Stimulated activated naive CD4-positive, alpha-beta T cell (primary cell): ENCODE measurements around the gene RPA1.
"Not testable (repeated sequence)": the region's sequence is repeated elsewhere in the genome, so short reads cannot be mapped to it uniquely, and the experiment has no call there.

Experiments
- DNase-seq, 6 experiments: peaks; one replicate each; lab custom pipeline; 2025; lab: John Stamatoyannopoulos, UW

Gene RPA1

DNA sequence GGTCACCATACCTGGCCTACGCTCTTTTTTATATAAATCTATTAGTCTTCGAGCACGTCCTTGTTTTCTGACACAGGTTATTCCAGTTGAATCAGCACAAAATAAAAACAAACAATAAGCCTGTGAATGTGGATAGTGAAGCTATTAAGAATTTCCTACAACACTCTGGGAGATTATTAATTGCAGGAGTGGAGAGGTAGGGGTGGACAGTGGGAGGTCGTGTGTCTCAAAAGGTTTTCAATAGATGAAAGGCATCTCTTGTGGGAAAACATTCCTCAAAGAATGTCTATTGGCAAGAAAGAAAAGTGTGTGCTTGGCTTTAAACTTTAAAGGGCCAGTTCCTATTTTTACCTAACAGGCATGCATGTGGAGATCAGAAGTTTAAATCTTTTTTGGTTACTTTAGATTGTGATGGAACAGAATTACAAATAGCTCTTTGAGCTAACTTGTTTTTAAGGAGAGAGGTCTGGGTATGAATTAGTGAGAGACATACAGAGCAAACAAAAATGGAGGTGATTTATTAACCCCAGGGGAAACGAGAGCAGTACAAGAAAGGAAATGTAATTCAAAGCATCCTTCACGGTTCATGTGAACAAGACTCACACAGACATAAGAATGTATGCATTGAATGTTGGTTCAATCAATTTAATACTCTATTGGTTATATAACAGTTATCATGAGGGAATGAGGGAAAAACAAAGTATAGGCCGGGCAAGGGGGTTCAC is 9.1 kb upstream of the RPA1 start:
- DNase-seq = no peak

GRCh38 chr17:1829216-1829591 is 601 bp upstream of the RPA1 start:
- no peak for DNase-seq

GRCh38 chr17:1830288-1830687 is 483 bp downstream of the RPA1 start:
- DNase-seq = peak in 5 of 6 experiments; percentile 14 to 60 (median 20)

DNA sequence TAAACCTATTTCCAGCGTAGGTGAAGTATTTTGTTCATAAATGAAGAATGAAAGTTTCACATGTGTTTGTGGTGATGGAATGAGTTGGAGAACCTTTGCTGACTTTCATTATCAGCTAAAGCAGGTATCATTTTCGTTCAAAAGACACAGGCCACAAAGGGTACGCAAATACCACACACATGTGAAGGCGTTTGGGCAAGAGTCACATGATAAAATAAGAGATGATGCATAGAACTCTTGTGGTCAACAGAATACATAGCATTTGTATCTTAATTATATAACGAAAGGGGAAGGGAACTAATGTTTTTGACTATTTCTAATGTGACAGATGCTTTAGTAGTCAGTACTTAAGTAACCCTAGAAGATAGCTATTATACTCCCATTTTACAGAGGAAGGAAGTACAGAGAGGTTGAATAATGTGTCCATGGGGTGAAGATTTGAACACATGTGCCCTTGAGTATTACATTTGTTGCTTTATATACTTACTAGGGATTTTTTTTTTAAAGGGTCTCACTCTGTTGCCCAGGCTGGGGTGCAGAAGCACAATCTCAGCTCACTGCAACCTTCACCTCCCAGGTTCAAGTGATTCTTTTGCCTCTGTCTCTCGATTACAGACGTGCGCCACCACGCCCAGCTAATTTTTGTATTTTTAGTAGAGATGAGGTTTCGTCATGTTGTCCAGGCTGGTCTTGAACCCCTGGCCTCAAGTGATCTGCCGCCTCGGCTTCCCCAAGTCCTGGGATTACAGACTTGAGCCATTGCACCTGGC is 4.8 kb downstream of the RPA1 start:
- DNase-seq = no peak

- no peak for DNase-seq
Measured at GRCh38 chr17:1839516-1839915, 9.7 kb downstream of the RPA1 start.

DNA sequence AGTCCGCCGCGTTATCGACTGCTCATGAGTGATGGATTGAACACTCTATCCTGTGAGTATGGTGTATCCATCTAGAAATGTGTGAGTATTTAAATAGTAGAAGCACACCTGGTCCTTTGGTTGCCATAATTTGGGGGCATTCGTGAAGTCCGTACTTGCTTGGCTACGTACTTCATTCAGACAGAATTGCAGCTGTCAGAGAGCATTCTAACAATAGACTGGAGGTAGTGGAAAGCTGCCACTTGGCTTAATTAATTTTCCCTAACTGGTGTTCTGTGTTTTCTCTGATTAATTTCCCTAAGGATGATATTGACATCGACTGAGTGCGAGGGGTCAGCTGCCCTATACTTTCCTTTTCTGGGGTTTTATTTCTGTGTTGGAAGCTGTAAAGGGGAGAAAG is 14.1 kb downstream of the RPA1 start:
- DNase-seq = no peak

DNA sequence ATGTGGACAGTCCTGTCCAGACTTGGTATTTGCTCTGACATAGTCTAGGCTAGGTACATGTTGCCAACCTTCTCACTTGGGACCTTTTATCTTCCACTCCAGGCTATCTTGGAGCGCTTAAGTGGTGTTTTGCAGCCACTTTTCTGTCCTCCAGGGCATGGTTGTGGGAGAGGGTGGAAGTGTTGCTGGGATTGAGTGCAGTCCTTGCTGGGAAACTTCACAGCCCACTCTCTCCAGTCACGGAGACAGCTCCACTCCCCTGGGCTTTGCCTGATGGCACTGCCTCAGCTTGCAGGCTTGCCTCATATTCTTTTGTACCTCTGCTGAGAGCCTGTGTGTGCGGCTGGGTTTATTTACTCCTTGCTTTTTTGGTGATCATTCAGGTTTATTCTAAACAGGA is 17.4 kb downstream of the RPA1 start:
- DNase-seq = no peak

GRCh38 chr17:1852327-1852726 is 22.5 kb downstream of the RPA1 start:
- DNase-seq = no peak

DNA sequence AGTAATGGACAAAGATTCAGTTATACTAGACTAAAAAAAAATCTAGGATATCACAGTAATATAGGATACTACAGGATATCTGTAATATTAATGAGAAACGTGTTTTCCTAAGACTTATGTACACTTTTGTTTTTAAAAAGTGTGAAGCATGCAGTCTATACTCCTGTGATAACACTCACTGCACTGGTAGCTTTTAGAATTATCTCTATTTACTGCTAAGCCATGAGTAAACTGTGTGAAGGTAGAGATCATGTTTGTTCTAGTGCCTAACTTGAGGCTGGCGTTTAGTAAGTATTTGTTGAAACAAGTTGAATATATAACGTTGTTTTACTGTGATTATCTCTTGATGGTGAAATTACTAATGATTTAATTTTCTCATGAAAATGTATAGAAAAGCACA is 23.9 kb downstream of the RPA1 start:
- DNase-seq = no peak

DNA sequence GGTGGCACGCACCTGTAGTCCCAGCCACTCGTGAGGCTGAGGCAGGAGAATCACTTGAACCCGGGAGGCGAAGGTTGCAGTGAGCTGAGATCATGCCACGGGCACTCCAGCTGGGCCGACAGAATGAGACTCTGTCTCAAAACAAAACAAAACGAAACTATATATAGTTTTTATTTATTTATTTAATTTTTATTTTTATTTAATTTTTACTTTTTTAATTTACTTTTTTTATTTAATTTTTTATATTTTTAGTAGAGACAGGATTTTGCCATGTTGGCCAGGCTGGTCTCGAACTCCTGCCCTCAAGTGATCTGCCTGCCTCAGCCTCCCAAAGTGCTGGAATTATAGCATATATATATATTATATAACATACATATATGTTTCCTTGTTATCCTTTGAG is 26.7 kb downstream of the RPA1 start:
- DNase-seq = not testable (repeated sequence)

DNA sequence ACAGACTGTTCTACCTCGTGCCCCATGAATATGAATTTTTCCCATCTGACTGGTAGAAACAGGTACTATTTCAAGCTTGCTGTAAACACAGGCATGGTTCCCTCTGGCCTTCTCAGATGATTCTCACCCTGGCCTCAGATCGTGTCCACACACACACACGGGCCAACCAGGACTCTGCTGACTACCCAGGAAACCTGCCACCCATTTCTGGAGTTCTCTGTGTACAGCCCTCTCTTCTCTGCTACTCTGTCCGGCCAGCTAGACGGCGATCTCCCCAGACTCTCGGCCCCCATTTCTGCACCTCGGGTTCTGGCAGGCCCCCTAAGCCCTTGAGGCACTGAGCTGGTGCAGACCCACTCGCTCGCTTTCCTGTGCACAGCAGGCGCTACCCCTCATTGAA is 31.2 kb downstream of the RPA1 start:
- DNase-seq = no peak

- no peak for DNase-seq
Measured at GRCh38 chr17:1861391-1862010, 31.7 kb downstream of the RPA1 start.

DNA sequence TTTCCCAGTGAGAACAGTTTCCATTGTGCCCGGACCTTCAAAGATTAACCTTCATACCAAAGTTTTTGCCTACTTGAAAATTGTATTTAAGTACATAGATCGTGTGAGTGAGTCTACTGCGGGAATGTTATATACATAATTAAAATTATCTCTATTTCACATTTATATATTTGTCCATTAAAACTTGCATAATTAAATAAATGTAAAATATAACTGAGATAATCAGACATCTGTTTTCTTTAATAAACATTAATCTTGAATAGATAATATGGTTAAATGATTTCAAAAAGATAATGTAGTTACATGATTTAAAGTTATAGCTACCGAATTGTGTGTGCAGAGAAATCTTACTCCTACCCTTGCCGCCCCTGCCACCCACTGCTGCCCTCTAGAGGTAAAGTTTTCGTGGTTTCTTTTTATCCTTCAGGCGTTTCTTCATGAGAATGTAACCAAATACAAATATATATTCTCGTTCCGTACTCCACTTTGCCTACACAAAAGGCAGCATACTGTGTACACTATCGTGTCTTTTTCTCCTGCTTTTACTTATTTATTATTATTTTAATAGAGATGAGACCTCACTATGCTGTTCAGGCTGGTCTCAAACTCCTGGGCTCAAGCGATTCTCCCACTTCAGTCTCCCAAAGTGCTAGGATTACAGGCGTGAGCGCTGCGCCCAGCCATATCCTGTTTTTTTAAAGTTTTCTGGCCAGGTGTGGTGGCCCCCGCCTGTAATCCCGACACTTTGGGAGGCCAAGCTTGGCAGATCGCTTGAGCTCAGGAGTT is 35.6 kb downstream of the RPA1 start:
- DNase-seq = peak in 5 of 6 experiments; percentile 21 to 72 (median 36)

DNA sequence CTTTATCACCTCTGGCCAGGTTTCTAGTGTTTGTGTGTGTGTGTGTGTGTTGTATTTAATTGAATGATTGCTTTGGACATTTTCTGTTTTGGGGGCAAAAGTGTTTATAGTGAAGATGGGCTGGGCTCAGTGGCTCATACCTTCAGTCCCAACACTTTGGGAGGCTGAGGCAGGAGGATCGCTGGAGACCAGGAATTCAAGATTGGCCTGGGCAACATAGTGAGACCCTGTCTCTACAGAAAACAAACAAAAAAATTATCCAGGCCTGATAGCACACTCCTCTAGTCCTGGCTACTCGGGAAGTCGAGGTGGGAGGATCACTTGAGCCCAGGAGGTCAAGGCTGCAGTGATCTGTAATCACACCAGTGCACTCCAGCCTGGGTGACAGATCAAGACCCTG is 37.5 kb downstream of the RPA1 start:
- DNase-seq = no peak

- DNase-seq = no peak
Measured at GRCh38 chr17:1868090-1868489, 38.3 kb downstream of the RPA1 start.

GRCh38 chr17:1870592-1870991 is 40.8 kb downstream of the RPA1 start:
- DNase-seq = peak in 3 of 6 experiments; percentile 73 to 81 (median 76)

GRCh38 chr17:1871756-1872155 is 42.0 kb downstream of the RPA1 start:
- DNase-seq = peak; percentile 26 to 85 (median 67)

DNA sequence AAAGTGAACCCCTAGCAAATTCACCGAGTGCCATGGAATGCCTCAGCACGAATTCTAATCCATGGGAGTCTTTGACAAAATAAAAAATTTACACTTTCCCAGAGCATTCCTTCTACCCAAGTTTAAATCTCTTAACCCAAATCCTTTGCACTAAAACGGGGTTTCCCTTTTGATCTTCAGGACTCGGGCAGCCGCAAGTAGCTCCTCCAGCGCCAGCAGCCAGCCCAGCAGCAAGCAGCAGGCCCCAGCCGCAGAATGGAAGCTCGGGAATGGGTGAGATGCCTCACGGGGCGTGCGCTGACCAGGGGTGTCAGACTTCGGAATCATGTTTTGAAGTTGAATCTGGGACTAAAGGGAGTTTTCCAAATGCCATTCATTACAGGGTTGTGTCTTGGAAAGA is 42.4 kb downstream of the RPA1 start:
- DNase-seq = peak in 2 of 6 experiments; percentile 7 to 44

DNA sequence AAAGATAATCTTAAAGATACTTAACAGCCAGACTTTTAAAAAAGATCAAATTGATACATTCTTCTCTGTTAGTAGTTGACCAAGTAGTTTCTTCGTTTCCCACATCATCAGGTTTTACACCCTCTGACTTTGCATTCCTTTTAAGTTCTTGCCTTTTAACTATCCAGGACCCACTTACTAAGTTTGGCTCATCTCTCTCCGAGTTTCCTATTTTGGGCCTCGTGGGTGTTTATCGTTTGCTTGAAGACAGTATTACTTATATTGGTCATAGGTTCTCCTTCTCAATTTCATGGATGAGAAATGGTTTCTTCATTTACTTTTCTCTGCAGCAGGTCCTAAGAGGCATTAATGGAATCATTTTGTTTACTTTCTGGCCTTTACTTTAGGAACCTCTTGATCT is 43.2 kb downstream of the RPA1 start:
- DNase-seq = no peak

GRCh38 chr17:1873418-1873817 is 43.6 kb downstream of the RPA1 start:
- DNase-seq = peak in 1 of 6 experiments; percentile 4

DNA sequence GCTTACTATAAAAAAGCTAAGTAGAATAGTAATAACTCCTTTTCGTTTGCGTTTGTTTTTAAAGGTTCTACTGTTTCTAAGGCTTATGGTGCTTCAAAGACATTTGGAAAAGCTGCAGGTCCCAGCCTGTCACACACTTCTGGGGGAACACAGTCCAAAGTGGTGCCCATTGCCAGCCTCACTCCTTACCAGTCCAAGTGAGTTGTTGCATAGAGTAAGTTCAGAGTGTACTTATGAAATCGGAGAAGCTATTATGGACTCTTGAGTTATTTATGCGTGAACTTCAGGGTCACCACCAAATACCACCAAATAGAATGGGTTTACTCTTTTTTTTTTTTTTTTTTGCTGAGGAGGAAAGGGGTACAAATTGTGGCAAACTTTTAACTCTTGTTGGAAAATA is 45.8 kb downstream of the RPA1 start:
- DNase-seq = no peak

DNA sequence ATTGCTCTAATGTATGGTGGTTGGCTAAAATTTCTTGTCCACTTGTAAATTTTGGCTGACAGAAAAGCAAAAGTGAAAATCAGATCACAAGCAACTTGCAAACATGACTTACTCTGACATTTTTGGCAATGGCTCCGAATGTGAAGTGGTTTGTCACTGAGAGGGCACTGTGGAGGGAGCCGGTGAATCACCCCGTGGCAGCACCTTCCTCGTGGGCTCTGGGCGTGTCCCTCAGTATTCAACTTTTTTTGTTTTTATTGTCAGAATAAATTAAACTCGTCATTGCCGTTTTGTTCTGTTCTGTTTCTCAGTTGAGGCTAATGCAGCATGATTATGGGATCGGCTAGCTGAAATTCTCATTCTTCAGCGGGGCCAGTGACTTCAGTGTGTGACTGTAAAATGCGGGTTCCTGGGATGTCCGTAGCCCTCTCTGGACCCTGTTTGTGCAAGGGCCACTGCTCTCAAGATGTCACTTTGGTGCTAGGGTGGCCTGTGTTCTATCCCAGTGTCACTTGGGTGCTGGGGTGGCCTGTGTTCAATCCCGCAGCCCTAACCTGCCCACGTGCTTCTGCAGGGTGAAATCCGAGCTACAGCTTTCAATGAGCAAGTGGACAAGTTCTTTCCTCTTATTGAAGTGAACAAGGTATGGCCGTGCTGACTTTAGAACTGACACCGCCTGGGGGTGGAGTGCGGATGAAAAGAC is 48.8 kb downstream of the RPA1 start:
- no peak for DNase-seq
